ENCODE data around the gene STK11IP.

STK11IP gene

DNA sequence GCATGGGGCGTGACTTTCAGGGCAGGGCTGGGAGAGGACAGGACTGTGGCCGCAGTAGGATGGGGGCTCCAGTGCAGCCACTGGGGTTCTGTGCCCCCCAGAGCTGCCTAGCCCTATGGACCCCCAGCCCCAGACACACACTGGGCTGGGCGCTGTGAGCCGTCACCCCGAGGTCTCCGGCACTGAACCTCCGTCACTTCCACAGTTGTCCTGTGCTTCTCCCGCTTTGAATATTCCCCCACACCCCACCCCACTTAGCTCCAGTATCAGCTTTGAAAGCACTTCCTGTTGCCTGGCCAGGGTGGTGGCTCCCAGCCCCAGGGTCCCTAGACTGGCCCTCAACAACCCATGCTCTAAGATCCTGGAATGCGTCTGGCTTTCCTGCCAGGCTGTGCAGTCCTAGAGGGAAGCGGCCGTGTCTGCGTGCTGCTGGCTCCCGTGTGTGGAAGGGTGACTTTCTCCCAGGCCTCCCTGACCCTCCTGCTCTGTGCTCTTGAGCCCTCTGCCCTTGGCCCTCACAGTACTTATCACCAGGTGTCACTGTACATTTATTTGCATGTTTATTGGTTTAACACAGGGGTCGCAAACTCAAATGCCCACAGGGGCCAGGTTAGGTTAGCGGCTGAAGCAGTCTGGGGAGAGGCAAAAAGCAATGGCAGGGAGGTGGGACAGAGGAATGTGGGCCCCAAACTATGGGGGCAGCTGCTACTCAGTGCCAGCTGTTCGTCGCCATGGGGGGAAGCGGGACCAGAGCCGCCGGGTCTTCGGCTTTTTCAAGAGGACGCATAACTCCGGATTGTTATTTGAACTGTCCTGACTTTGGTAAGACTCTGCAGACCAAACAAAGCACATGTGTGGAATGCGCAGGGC lies 36.2 kb upstream of the STK11IP start:
- no peaks in the 10 kb centered on the region for H3K4me1 ChIP-seq (ENCODE audit: control insufficient read depth, insufficient read depth, low read length)
- no peak overlapping the region for H3K27ac ChIP-seq (ENCODE audit: extremely low read depth, low read depth, low read length)
- H3K36me3 ChIP-seq (ENCODE audit: control insufficient read depth in 2 of 2, insufficient read depth in 1 of 2, low read length in 2 of 2) = peaks cover 13 to 86% of the 10 kb centered on the region in 2 experiments; a peak in 2 of 3 replicates
- no peaks in the 10 kb centered on the region for H3K9me3 ChIP-seq (ENCODE audit: control insufficient read depth, insufficient read depth, low read depth, low read length)
- TF ChIP-seq ZNF26 (tag by site-specific recombination; IDR thresholded peaks at IDR 0.05) = no peak
- TF ChIP-seq ZNF426 (tag by site-specific recombination; IDR thresholded peaks at IDR 0.05) = no peak
- TF ChIP-seq ZNF76 (tag by site-specific recombination; IDR thresholded peaks at IDR 0.05; ENCODE audit: borderline replicate concordance, low read depth) = no peak
- TF ChIP-seq ZNF664 (tag by site-specific recombination; IDR thresholded peaks at IDR 0.05) = no peak
- TF ChIP-seq RBAK (tag by site-specific recombination; IDR thresholded peaks at IDR 0.05) = no peak
- no peak for TF ChIP-seq TRIM28 (IDR thresholded peaks at IDR 0.05; ENCODE audit: borderline replicate concordance, low read length)
- no peak for TF ChIP-seq ZIC2 (tag by site-specific recombination; IDR thresholded peaks at IDR 0.05)
- no peak for TF ChIP-seq ZSCAN30 (tag by site-specific recombination; IDR thresholded peaks at IDR 0.05)
- TF ChIP-seq HIC1 (tag by site-specific recombination; IDR thresholded peaks at IDR 0.05) = no peak
- TF ChIP-seq ZNF274 (IDR thresholded peaks at IDR 0.05; ENCODE audit: low read length) = no peak
- no peak for TF ChIP-seq ZNF274 (tag by site-specific recombination; IDR thresholded peaks at IDR 0.05; ENCODE audit: borderline replicate concordance)
- no peak overlapping the region for H3K4me3 ChIP-seq (ENCODE audit: low read depth, low read length)
- ChIA-PET POLR2A (interaction anchor here (0.9 to 3.7 kb wide), 5 partner anchors 9 to 128 kb away, joined by 3 to 25 read pairs (median 6); partner anchors contain the start of genes INHA, OBSL1 and STK11IP), CTCF (interaction anchor here (0.7 to 2.5 kb wide), 14 partner anchors 9 to 93 kb away, joined by 3 to 32 read pairs (median 4); partner anchors contain the start of genes OBSL1 and STK11IP)

DNA sequence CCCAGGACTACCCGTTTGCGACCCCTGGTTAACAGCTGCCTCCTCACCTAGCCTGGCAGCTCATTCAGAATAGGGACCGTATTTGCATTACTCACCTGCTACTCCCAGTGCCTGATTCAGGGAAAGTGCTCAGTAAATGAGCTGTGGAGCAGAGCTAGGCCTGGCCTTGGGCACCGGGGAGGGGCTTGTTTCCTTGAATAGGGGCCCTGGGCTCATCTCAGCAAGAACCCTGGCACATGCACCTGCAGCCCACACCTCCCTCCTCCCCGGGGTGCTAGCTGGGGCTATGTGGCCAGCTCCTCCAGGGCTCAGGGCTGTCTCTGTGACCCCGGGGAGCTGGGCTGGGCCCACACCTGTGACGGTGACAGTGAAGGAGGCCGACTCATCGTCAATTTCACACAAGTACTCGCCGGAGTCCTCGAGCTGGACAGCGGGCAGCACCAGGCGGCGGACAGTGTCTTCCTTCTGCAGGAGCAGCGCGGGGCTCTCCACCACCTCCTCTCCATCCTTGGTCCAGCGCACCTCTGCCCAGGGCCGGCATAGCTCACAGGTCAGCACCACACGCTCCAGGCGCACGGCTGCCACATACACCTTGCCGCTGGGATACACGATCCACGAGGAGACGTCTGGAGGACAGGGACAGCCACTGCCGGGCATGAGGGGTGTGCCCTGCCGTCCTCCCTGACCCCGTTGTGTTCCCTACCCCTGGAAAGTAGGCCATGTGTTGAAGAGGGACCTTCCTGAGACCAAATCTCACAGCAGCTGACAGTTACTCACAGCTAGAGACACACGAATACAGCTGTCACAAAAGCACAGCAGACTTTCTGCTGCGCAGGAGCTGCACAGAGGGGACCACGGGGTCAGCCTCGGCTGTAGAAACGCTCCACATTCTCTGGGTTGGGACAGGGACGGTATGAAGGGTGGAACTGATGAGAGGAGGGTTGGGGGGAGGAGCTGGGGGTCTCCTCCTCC lies 35.3 kb upstream of the STK11IP start:
- POLR2A ChIA-PET = interaction anchor here (0.9 to 3.7 kb wide), 5 partner anchors 9 to 127 kb away, joined by 3 to 25 read pairs (median 5); partner anchors contain the start of genes INHA, OBSL1 and STK11IP
- peak; percentile 70 for TF ChIP-seq REST (tag by site-specific recombination; IDR thresholded peaks at IDR 0.05)
- no peak for TF ChIP-seq ZNF510 (tag by site-specific recombination; IDR thresholded peaks at IDR 0.05; ENCODE audit: insufficient replicate concordance)
- no peak for TF ChIP-seq SALL2 (tag by site-specific recombination; IDR thresholded peaks at IDR 0.05; ENCODE audit: borderline replicate concordance)
- no peak for TF ChIP-seq ZNF223 (tag by site-specific recombination; IDR thresholded peaks at IDR 0.05)
- no peak for TF ChIP-seq ZFHX2 (tag by site-specific recombination; conservative IDR thresholded peaks at IDR 0.05)
- H3K4me1 ChIP-seq (ENCODE audit: control insufficient read depth, insufficient read depth, low read length) = no peaks in the 10 kb centered on the region
- no peak overlapping the region for H3K4me3 ChIP-seq (ENCODE audit: low read depth, low read length)
- CTCF ChIA-PET = interaction anchor here (0.6 to 1.3 kb wide), 4 partner anchors 21 to 118 kb away, joined by 3 to 5 read pairs (median 4); no protein-coding TSS in a partner anchor
- H3K27ac ChIP-seq (ENCODE audit: extremely low read depth, low read depth, low read length) = no peak overlapping the region
- no peaks in the 10 kb centered on the region for H3K9me3 ChIP-seq (ENCODE audit: control insufficient read depth, insufficient read depth, low read depth, low read length)
- H3K36me3 ChIP-seq (ENCODE audit: control insufficient read depth in 2 of 2, insufficient read depth in 1 of 2, low read length in 2 of 2) = peaks cover 13 to 86% of the 10 kb centered on the region in 2 experiments; a peak in 2 of 3 replicates

Data from HEK293 (cell line).